CD14-positive monocyte (primary cell): ENCODE data around the gene KRT2. TPM values are rescaled to one million over a fixed set of nuclear protein-coding genes. Genes with fewer than 3 reads are reported as not detected.

ENCODE experiments used
- DNase-seq, 3 donors: peaks; one replicate each; pipeline ENCODE4 v3.0.0-alpha.2; 2011 to 2022
- H2AFZ ChIP-seq: 2 replicates; pipeline ENCODE4 v1.6.0; 2012; ENCODE audit warnings: mild to moderate bottlenecking, low read depth, low read length, inconsistent platforms; ENCODE audit not compliant: insufficient read depth, poor library complexity, severe bottlenecking
- H3K27ac ChIP-seq, 2 donors: 1 replicate in 1 of 2; 2 replicates in 1 of 2; pipeline ENCODE4 v1.5.1; 2012 to 2013; ENCODE audit warnings: low read length in 2 of 2, control low read depth in 1 of 2, inconsistent platforms in 1 of 2, low read depth in 1 of 2, mild to moderate bottlenecking in 1 of 2
- H3K27me3 ChIP-seq, 2 donors: one replicate each; pipeline versions ENCODE4 v1.6.0 to v1.6.1; 2011 to 2013; ENCODE audit warnings: low read length in 2 of 2; ENCODE audit not compliant: control insufficient read depth in 2 of 2, insufficient read depth in 2 of 2
- H3K36me3 ChIP-seq, 2 donors: replicated peaks in 1 of 2; 1 replicate in 1 of 2; 2 replicates in 1 of 2; pipeline versions ENCODE4 v1.5.1 to v1.6.1; 2012 to 2013; ENCODE audit warnings: low read length in 2 of 2, control low read depth in 1 of 2, inconsistent platforms in 1 of 2, mild to moderate bottlenecking in 1 of 2; ENCODE audit not compliant: insufficient read depth in 2 of 2, control insufficient read depth in 1 of 2
- H3K4me1 ChIP-seq, 2 donors: 1 replicate in 1 of 2; 2 replicates in 1 of 2; pipeline versions ENCODE4 v1.5.1 to v1.6.1; 2012 to 2013; ENCODE audit warnings: low read length in 2 of 2, control low read depth in 1 of 2, inconsistent platforms in 1 of 2, mild to moderate bottlenecking in 1 of 2, moderate library complexity in 1 of 2; ENCODE audit not compliant: insufficient read depth in 2 of 2, control insufficient read depth in 1 of 2
- H3K4me2 ChIP-seq: replicated peaks from 2 replicates; pipeline ENCODE3; 2012; ENCODE audit warnings: low read length, moderate library complexity, mild to moderate bottlenecking; ENCODE audit not compliant: poor library complexity, severe bottlenecking; ENCODE audit errors: extremely low read depth
- H3K4me3 ChIP-seq, 3 experiments: fragments of 200-600 bp in 1 of 3; sonication (generic) in 1 of 3; replicated peaks in 1 of 3; 1 replicate in 2 of 3; 2 replicates in 1 of 3; pipeline ENCODE4 v1.5.1; 2011 to 2013; ENCODE audit warnings: low read length in 3 of 3, mild to moderate bottlenecking in 3 of 3, control low read depth in 2 of 3, low read depth in 2 of 3, inconsistent platforms in 1 of 3, moderate library complexity in 1 of 3
- H3K79me2 ChIP-seq: 2 replicates; pipeline ENCODE4 v1.6.0; 2012; ENCODE audit warnings: mild to moderate bottlenecking, control low read depth, inconsistent platforms, low read length, moderate library complexity; ENCODE audit not compliant: insufficient read depth
- H3K9ac ChIP-seq: 2 replicates; pipeline ENCODE4 v1.6.0; 2017; ENCODE audit warnings: low read length, mild to moderate bottlenecking; ENCODE audit not compliant: insufficient read depth, poor library complexity, severe bottlenecking
- H3K9me3 ChIP-seq, 2 donors: replicated peaks in 1 of 2; 1 replicate in 1 of 2; 2 replicates in 1 of 2; pipeline versions ENCODE4 v1.5.1 to v1.6.1; 2012 to 2013; ENCODE audit warnings: low read length in 2 of 2, control low read depth in 1 of 2; ENCODE audit not compliant: control insufficient read depth in 1 of 2, insufficient read depth in 1 of 2
- H4K20me1 ChIP-seq: 2 replicates; pipeline ENCODE4 v1.6.0; 2012; ENCODE audit warnings: mild to moderate bottlenecking, low read length, control low read depth, moderate library complexity; ENCODE audit not compliant: insufficient read depth
- H3K27ac Mint-ChIP-seq, 7 donors: one replicate each; pipeline ENCODE4 v1.8.0; 2020; ENCODE audit warnings: mild to moderate bottlenecking in 7 of 7, mixed read lengths in 7 of 7, moderate library complexity in 6 of 7, inconsistent platforms in 2 of 7
- H3K27me3 Mint-ChIP-seq, 3 donors: one replicate each; pipeline ENCODE4 v1.8.0; 2021 to 2022; ENCODE audit warnings: low read depth in 3 of 3, mild to moderate bottlenecking in 3 of 3, mixed read lengths in 3 of 3, moderate library complexity in 3 of 3, inconsistent platforms in 1 of 3
- H3K36me3 Mint-ChIP-seq, 2 donors: one replicate each; pipeline ENCODE4 v1.8.0; 2020; ENCODE audit warnings: mixed read lengths in 2 of 2, inconsistent platforms in 1 of 2, mild to moderate bottlenecking in 1 of 2
- H3K4me1 Mint-ChIP-seq: one replicate; pipeline ENCODE4 v1.8.0; 2020; ENCODE audit warnings: mild to moderate bottlenecking, mixed read lengths
- H3K4me3 Mint-ChIP-seq, 2 donors: one replicate each; pipeline ENCODE4 v1.8.0; 2020; ENCODE audit warnings: mild to moderate bottlenecking in 2 of 2, mixed read lengths in 2 of 2, moderate library complexity in 1 of 2
- H3K9me3 Mint-ChIP-seq, 7 donors: one replicate each; pipeline ENCODE4 v1.8.0; 2020 to 2022; ENCODE audit warnings: mixed read lengths in 7 of 7, mild to moderate bottlenecking in 6 of 7, moderate library complexity in 6 of 7, inconsistent platforms in 2 of 7
- WGBS: methylation state at CpG from one replicate; pipeline ENCODE4 v1.1.5; 2013; ENCODE audit warnings: missing lambda C conversion rate; ENCODE audit not compliant: insufficient coverage; 5-methylcytosine and 5-hydroxymethylcytosine counted together
- intact Hi-C, 2 donors: fragments of 100-400 bp; cut with micrococcal nuclease; formaldehyde crosslinking; loops; one replicate each; pipeline versions ENCODE4 v1.15.0 to v1.15.1; 2023
- polyA plus RNA-seq, 3 donors: library from polyadenylated mRNA; depleted of rRNA in 1 of 3; unstranded in 2 of 3; stranded (reverse) in 1 of 3; fragments of 300-500 nt in 2 of 3; fragments of >200 nt in 1 of 3; fragmentation: Illumina TruSeq in 2 of 3; gene quantifications; 1 replicate in 2 of 3; 2 replicates in 1 of 3; pipeline ENCODE4 v1.2.3, GENCODE V29; 2012 to 2021
- TF ChIP-seq, protein P1 (sequence below): fragments of 200-600 bp; IDR thresholded peaks from one replicate; pipeline ENCODE4 v1.8.0; 2022; ENCODE audit warnings: antibody characterized with exemption, mild to moderate bottlenecking

Gene KRT2
- polyA plus RNA-seq, 3 donors: not detected

DNA sequence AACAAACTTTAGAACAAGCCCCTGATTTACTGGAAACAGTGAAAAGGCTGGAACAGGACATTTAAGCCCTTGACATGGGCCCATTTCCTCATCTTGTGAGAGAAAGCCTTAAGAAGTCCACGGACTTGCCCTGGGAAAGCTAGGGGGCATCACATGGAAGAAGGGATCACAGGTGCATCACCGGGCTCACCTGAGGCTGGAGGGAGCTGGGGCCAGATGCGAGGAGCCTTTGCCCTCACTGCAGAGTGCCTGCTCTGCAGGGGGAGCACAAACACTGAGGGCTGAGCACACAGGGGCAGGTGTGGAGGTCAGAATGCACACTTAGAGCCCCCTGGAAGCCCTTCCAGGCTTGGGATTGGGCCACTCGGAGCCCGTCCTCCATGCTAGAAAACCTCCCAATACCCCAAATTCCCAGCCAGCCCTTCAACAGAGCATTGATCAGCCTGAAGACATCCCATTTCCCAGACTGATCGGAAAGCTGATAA lies 33.4 kb upstream of the KRT2 start:
- TF ChIP-seq, protein P1, sequence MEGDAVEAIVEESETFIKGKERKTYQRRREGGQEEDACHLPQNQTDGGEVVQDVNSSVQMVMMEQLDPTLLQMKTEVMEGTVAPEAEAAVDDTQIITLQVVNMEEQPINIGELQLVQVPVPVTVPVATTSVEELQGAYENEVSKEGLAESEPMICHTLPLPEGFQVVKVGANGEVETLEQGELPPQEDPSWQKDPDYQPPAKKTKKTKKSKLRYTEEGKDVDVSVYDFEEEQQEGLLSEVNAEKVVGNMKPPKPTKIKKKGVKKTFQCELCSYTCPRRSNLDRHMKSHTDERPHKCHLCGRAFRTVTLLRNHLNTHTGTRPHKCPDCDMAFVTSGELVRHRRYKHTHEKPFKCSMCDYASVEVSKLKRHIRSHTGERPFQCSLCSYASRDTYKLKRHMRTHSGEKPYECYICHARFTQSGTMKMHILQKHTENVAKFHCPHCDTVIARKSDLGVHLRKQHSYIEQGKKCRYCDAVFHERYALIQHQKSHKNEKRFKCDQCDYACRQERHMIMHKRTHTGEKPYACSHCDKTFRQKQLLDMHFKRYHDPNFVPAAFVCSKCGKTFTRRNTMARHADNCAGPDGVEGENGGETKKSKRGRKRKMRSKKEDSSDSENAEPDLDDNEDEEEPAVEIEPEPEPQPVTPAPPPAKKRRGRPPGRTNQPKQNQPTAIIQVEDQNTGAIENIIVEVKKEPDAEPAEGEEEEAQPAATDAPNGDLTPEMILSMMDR: no peak
- Histone ChIP-seq H3K9me3 (no peaks in the 10 kb centered on the region), H2AFZ (no peak overlapping the region), H3K4me3 (no peak overlapping the region), H3K4me1 (no peaks in the 10 kb centered on the region), H3K9ac (no peak overlapping the region), H3K36me3 (no peaks in the 10 kb centered on the region), H3K79me2 (no peaks in the 10 kb centered on the region), H3K27me3 (peaks cover 6 to 10% of the 10 kb centered on the region in 2 donors), H3K4me2 (no peak overlapping the region), H4K20me1 (no peaks in the 10 kb centered on the region), H3K27ac (no peak overlapping the region)
- H3K4me1 Mint-ChIP-seq: no peaks in the 10 kb centered on the region
- DNase-seq: no peak
- no peaks in the 10 kb centered on the region for H3K36me3 Mint-ChIP-seq
- 89% methylated on average over 6 of the region's 6 CpGs for WGBS
- intact Hi-C loops: no loop called here
- peaks cover 13 to 24% (median 20%) of the 10 kb centered on the region in 3 donors for H3K27me3 Mint-ChIP-seq
- H3K27ac Mint-ChIP-seq: no peak overlapping the region
- H3K9me3 Mint-ChIP-seq: peaks cover 0 to 1% (median 0%) of the 10 kb centered on the region in 7 donors
- no peak overlapping the region for H3K4me3 Mint-ChIP-seq

DNA sequence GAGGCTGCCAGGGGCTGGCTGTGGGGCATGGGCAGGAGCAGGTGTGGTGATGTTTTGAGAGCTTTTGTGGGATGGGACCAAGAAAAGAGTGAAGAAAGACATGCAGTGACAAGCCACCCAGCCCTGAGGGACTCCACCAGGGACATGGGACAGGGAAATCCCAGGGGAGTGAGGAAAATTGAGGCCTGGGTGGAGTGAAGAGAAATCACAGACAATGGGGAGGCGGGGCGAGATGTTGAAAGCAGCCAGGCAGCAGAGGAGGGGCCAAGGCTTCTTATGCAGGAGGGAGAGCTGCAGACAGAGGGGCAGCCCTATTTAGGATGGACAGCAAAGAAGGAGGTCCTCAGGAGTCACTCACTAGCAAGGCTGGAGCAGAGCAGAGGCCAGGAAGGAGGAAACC lies 32.4 kb upstream of the KRT2 start:
- Histone ChIP-seq H3K9me3 (no peaks in the 10 kb centered on the region), H3K4me2 (no peak overlapping the region), H3K9ac (no peak overlapping the region), H3K36me3 (no peaks in the 10 kb centered on the region), H3K27ac (no peak overlapping the region), H2AFZ (no peak overlapping the region), H4K20me1 (no peaks in the 10 kb centered on the region), H3K4me3 (no peak overlapping the region), H3K27me3 (no peaks in the 10 kb centered on the region), H3K79me2 (no peaks in the 10 kb centered on the region), H3K4me1 (no peaks in the 10 kb centered on the region)
- intact Hi-C loops: no loop called here
- no peak overlapping the region for H3K4me3 Mint-ChIP-seq
- no peak overlapping the region for H3K27ac Mint-ChIP-seq
- 87% methylated on average over 2 of the region's 2 CpGs for WGBS
- H3K36me3 Mint-ChIP-seq: no peaks in the 10 kb centered on the region
- no peak for DNase-seq
- peaks cover 6 to 16% (median 12%) of the 10 kb centered on the region in 3 donors for H3K27me3 Mint-ChIP-seq
- TF ChIP-seq, protein P1: no peak
- no peaks in the 10 kb centered on the region for H3K4me1 Mint-ChIP-seq
- peaks cover 0 to 1% (median 0%) of the 10 kb centered on the region in 7 donors for H3K9me3 Mint-ChIP-seq
